A549 (cell line): ENCODE data around the gene TMTC1.

Experiments used
- CEBPB ChIP-seq, 2 experiments: fragments of >200 bp in 1 of 2; sonication (Bioruptor Twin) in 1 of 2; formaldehyde crosslinking in 1 of 2; IDR thresholded peaks; 2 replicates each; pipeline ENCODE4 v1.6.1; 2012 to 2016
- CHD4 ChIP-seq: fragments of 200-600 bp; sonication (generic); IDR thresholded peaks from 2 replicates; pipeline ENCODE4 v1.6.1; 2016; ENCODE audit warnings: antibody characterized with exemption, mild to moderate bottlenecking, borderline replicate concordance
- EP300 ChIP-seq, 2 experiments: fragments of >200 bp; sonication (Bioruptor Twin); formaldehyde crosslinking; IDR thresholded peaks; 2 replicates in 1 of 2; 3 replicates in 1 of 2; pipeline ENCODE4 v1.6.1; 2016 to 2017
- HOXB13 ChIP-seq: fragments of 250-450 bp; sonication (Bioruptor Pico); IDR thresholded peaks from 2 replicates; pipeline ENCODE4 v1.5.0; 2020; ENCODE audit warnings: low read depth, mild to moderate bottlenecking, moderate library complexity
- NR3C1 ChIP-seq: fragments of >200 bp; sonication (Bioruptor Twin); formaldehyde crosslinking; IDR thresholded peaks from 3 replicates; pipeline ENCODE4 v1.6.1; 2017
- POLR2A ChIP-seq: IDR thresholded peaks from 2 replicates; pipeline ENCODE4 v1.6.1; 2012; ENCODE audit warnings: mild to moderate bottlenecking, low read length
- RAD21 ChIP-seq, 2 experiments: fragments of >200 bp in 1 of 2; sonication (Bioruptor Twin) in 1 of 2; formaldehyde crosslinking in 1 of 2; IDR thresholded peaks in 1 of 2; conservative IDR thresholded peaks in 1 of 2; 2 replicates in 1 of 2; 3 replicates in 1 of 2; pipeline ENCODE4 v1.6.1; 2012 to 2018; ENCODE audit warnings: inconsistent platforms in 1 of 2
- SREBF2 ChIP-seq: fragments of 450-650 bp; IDR thresholded peaks from 2 replicates; pipeline ENCODE4 v1.6.1; 2014; ENCODE audit warnings: mild to moderate bottlenecking, moderate library complexity
- TF ChIP-seq, protein P1 (sequence below): IDR thresholded peaks from 2 replicates; pipeline ENCODE4 v1.6.1; 2012
- TF ChIP-seq, protein P2 (sequence below): fragments of >200 bp; sonication (Bioruptor Twin); formaldehyde crosslinking; IDR thresholded peaks from 3 replicates; pipeline ENCODE4 v1.5.1; 2016

DNA sequence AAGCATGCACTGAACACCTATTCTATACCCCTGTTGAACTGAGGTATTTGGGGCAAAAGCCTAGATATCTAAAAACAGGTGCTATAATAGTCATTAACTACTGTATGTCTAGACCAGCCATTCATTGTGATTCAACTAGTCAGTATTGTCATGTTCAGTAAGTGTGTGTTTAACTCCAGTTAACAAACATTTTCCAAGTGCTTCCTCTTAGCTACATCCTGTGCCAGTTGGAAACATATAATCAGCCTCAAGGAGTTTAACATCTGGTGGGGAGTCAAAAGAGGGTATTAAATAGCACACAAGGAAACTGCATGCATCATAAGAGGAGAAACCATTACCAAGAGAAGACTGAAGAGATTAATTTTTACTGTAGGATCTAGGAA, 20.4 kb downstream of the TMTC1 start:
- TF ChIP-seq, protein P1, sequence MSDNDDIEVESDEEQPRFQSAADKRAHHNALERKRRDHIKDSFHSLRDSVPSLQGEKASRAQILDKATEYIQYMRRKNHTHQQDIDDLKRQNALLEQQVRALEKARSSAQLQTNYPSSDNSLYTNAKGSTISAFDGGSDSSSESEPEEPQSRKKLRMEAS: no peak
- no peak for TF ChIP-seq NR3C1
- no peak for TF ChIP-seq SREBF2
- TF ChIP-seq, protein P2, sequence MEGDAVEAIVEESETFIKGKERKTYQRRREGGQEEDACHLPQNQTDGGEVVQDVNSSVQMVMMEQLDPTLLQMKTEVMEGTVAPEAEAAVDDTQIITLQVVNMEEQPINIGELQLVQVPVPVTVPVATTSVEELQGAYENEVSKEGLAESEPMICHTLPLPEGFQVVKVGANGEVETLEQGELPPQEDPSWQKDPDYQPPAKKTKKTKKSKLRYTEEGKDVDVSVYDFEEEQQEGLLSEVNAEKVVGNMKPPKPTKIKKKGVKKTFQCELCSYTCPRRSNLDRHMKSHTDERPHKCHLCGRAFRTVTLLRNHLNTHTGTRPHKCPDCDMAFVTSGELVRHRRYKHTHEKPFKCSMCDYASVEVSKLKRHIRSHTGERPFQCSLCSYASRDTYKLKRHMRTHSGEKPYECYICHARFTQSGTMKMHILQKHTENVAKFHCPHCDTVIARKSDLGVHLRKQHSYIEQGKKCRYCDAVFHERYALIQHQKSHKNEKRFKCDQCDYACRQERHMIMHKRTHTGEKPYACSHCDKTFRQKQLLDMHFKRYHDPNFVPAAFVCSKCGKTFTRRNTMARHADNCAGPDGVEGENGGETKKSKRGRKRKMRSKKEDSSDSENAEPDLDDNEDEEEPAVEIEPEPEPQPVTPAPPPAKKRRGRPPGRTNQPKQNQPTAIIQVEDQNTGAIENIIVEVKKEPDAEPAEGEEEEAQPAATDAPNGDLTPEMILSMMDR: no peak
- no peak for TF ChIP-seq EP300 (IDR thresholded peaks at IDR 0.05)
- TF ChIP-seq CEBPB (IDR thresholded peaks at IDR 0.05): no peak
- no peak for TF ChIP-seq RAD21 (conservative IDR thresholded peaks at IDR 0.05 in 1 of 2, IDR thresholded peaks at IDR 0.05 in 1 of 2)
- no peak for TF ChIP-seq CHD4
- no peak for TF ChIP-seq HOXB13 (CRISPR knock-in tag)
- no peak for TF ChIP-seq POLR2A
